ENCODE measurements around the gene ARMC2.

Gene ARMC2

DNA sequence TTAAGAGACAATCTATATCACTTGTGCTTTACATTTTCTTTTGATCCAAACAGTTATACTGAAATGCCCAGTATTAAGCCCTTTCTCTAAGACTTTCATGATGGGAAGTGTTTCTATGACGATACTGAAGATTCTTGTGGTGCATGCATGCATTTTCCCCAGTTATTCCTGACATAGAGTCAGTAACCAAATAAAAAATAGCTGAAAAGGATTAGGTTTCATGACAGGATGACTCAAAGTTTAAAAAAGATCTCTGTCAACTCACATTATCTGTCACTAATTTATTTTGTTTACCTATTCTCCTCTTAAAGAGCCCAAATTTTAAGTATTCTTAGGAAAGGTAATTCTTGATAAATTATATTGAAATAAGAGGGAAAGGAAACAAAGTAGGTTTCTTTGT is 148.0 kb downstream of the ARMC2 start:
- no peak for DNase-seq

DNA sequence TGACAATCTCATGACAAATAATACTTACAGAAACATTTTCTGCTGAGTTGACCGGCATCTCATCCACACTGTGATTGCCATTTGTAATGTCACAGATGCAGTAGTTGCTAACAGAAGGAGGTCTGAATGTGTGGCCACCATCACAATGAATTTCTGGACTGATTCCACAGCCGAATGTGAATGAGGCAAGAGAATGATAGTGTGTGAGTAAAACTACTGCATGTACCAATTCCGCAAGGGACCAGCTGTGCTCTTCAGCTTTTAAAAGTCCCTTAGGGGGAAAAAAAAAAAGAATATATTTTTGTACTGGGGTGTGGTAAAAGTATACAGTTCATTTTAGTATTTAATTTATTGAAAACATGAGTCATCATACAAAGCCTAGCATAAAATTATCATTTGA is 150.3 kb downstream of the ARMC2 start:
- no peak for DNase-seq

DNA sequence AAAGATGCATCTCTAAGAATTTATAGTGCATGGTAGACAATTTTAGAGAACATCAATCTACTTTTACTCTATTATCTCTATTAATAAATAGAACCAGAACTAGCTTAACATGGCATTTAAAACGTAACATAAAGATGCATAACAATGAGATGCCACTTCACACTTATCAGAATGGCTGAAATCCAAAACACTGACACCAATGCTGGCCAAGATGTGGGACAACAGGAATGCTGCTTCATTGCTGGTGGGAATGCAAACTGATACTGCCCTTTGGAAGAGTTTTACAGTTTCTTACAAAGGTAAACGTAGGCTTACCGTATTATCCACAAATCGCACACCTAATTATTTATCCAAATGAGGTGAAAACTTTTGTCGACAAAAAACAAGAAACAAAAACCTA is 151.2 kb downstream of the ARMC2 start:
- DNase-seq, result no peak

DNA sequence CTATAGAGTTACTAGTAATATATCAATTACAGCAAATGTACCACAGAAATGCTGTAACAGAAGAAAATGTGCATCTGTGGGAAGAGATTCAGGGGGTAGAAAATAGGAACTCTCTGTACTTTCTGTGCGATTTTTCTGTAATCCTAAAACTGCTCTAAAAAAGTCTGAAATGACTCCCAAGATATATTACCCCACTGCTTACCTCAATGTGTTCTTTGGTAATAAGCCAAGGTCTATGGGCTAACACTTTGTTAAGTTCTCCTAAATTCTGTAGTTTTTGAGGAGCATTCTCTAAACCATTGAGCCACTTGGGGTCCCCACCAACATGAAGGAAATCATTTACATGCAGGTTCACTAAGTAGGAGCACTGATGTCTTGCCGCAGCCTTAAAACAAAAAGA is 152.1 kb downstream of the ARMC2 start:
- DNase-seq, result no peak

DNA sequence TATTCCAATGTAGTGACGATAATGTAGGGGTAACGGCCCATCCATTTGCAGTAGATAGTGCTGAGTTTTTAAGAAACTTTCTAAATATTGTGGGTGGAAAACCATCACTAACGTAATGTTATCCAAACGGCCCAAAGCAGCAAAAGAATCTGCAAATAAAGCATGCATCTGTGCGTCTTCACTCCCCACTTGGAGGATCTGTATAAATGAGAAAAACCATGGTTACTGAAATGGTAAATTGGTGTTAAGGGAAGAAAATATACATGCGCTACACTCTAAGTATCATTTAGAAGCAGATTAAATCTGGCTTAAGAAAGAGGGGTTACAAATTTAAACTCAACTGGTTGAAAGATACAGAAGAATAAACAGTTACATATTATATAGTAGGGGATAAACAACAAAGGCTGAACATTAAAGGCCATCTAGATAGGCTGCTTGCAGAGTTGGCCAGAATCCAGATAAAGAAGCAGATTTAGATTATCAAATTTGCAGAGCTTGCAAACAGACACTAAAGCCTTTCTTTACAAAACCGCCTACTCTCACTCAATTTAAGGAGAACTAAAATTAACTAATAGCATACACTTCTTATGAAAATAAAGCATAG is 153.2 kb downstream of the ARMC2 start:
- DNase-seq, result no peak

DNA sequence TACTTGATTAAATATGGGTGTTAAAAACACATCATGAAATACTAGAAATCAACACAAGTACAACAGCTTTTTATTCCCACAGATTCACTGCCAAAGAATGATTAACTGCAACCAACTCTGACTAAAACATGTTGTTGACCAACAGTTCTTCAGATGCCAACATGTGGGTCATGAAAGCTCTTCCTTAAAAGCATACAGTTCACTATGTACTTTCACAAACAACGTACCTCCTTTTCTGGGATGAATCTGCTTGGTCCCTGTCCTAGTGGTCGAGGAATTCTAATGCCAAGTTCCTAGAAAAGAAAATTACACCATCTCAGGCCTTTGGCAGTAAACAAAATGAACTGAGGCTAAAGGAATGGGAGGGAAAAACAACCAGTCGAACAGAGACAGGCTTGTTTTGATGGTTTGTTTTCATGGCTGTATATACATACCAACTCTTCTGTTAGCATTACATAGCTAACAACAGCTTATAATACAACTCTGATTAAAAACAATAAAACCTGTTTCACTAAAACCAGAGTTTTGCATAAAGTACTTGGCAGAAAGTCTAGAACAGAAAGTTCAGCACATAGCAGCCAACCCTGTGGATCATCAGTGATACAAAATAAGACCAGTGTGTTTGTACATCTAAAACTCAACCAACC is 154.0 kb downstream of the ARMC2 start:
- DNase-seq, result no peak

DNA sequence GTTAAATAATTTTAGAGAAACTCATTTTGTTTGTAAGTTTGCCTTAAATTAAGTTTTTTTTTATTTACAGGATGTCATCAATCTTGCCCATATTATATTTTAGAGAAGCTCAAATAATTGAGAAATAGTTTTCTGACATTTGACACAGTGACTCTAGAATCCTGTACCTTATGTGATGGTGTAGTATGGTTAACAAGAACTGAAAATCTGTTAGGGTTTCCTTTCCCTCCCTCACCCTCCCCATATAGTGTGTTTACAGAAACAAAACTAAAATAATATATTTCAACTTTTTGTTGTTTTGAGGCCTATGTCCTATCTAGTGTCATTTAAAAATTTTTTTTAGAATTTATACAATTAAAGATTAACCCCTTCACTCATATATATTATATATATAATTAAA is 154.7 kb downstream of the ARMC2 start:
- no peak for DNase-seq

DNA sequence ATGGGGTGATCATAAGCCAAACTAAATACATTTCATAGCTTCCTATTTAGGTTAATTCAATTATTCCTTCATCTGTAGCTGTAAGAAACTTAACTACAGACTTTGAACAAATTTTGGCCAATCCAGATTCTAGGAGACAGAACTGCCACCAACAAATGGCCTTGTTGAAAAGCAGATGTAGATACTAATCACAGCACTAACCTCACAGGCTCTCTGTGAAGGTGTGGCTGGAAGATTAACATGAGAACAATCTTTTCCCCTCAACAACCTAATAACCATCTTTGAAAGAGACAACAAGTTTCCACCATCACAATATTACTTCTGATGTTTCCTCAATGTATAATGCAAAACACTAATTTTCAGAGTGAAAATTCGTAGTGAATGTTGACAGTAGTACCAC is 158.6 kb downstream of the ARMC2 start:
- no peak for DNase-seq

DNA sequence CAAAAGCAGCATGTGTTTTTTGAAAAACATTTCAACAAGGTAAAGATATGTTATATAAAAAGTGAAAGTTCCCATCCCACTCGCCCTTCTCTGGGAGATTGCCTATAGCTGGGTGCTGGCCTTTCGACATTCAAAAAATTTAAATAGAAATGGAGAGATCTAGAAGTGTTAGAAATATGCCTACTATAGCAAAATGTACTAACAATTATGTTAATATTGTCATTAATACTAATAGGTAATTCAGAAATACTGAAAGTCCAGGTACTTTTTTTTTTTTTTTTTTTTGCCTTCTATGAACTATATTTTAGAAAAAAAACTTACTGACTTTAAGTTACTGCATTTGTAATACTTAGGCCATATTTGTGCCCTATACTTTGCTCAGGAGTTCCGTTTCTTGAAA is 159.3 kb downstream of the ARMC2 start:
- no peak for DNase-seq

DNA sequence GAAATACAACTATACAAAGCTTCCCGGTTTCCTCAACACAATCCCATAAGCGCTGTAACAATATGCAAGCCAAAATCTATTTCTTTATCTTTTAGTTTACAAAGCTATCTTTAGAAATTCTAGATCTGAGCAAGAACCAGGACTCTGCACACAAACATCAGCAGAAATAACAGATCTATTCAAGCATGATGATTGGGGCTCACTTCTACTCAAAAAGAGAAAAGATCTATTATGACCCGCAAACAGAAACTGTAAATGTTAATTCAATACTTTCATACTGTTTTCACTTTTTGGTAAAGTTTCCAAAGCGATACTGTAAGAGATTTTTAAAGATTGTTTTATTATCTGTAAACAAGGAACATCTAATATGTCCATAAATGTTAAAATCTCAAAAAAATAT is 159.8 kb downstream of the ARMC2 start:
- no peak for DNase-seq

DNA sequence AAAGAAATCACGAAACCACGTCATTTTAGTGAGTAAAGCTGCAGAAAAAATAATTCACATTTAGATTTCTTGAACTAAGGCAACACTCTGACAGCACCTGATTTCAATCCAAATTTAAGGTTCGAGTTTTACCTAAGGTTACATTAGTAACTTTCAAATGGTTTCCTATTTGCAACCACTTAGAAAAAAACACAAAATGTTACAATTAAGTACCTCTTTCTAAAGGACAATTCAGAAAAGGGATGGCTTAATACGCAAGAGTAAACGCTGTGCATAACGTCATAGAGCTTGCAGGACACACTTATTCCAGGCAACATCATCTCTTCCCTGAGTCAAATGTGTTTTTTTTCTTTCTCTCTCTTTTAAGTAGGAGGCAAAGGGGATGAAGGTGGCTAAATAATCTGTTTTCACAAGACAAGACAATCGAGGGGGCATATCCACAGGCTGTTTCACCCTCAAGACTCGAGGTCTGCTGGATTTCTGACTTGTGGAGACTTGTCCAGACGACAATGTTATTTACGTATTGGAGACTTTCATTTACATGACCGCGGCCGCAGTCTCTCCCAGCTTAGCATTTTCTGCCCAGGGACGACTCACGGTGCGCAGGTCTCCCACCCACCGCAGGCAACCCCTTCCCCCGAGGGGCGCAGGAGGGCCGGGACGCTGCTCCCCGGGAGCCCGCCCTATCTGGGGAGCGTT is 160.5 kb downstream of the ARMC2 start:
- DNase-seq, result peak; percentile 4

DNA sequence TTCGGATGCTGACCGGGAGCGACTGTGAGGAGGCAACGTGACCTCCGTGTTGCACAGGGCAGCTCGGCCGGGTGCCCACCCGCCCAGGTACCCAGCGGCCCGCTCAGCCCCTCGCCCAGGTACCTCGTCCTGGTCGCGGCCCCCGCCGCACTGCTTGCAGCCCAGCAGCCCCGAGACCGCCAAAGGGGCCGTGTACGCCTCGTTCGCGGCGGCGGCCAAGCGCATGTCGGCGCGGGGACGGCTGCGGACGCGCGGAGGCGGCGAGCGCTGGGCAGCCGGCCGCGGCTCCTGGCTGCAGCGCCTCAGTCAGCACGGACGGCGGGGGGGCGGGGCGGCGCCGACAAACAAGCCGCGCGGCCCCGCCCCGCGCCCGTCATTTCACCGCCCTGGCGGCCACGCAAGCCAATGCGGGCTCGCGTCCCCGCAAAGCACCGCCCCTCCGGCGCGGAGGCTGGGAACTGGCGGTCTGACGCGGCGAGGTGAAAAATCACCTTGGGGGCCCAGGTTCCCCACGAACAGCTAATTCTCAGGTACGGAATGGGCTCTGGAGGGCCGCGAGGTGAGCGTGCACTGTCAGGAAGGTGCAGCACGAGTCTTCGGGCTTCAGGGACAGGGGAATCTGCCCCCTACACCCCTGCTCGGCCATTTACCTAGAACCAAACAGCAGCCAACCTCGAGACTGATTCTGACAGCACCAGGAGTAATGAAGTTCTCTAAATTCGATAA is 161.2 kb downstream of the ARMC2 start:
- DNase-seq, result peak; percentile 85

DNA sequence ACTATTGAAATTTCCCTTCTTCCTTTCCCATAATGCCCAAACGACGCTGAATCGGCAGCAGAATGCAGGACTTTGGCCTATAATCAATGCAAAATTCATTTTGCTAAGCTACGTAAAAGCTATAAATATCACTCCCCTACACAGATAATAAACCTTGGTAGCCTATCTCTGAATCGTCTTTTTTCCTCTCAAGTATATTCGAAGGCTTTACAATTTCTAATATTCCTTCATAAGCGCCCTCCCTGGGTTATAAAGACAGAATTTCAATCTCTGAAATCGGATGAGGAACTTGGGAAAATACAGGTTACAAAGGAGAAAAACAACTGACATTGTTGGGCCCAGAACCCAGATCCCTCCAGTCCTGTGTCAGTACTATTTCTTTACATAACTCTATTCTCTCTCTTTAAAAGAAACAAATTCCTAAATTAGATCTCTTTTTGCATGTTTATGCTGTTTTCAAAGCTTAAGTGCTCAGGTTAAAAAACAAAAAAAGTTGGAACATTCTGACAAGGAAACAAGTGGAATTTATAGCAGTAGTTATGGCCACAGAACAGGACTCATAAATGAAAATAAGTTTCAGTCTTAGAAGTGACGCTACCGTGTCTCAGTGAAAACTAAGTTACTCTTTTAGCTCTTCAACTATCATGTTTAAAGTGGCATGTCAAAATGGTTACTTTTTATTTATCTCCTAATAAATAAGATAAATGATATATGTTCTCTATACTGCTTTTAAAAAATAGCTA is 161.9 kb downstream of the ARMC2 start:
- no peak for DNase-seq

DNA sequence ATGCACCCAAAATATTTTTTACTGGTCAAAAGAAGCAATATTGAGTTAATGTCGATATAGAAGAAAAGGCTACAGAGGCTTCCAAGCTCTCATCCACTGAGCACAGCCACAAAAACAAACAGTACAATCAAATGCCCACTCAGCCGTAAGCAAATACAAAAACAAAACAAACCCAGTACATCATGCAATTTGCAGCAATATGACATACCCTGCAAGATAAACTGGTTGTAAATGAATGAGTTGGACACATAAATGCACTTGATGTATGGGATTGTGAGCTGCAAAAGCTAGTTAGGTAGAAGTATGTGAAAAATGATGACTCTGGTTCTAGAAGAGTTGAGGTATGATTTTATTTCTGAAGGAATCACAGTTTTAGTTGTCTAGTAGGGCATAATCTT is 162.5 kb downstream of the ARMC2 start:
- no peak for DNase-seq

DNA sequence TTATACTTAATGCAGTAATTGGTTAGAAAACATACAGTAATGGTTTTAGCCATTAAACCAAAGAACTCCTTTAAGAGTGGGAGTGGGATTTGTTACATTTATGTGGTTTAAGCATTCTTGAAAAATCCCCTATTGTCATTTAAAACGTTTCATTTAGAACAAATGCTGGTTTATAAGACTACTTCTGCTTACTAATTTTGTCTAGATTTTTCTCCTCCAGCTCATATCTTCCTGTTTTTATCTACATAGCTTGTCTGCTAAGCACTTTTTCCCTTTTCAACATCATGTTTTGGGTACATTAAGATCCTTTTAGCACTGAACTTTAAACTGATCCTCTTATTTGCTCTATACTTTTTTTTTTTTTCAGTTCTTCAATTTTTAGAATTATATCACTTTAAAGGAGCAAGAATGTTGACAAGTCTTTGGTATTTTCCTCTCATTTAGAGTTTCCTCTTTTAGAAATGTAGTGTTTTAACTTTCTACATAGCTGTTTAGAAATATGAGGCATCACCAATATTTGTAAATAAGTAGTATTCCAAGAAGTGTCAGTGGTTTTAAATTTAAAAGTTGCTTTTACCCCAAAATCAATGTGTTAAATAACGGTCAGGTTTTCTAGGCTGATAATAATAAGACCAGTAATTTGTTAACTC is 165.6 kb downstream of the ARMC2 start:
- no peak for DNase-seq

DNA sequence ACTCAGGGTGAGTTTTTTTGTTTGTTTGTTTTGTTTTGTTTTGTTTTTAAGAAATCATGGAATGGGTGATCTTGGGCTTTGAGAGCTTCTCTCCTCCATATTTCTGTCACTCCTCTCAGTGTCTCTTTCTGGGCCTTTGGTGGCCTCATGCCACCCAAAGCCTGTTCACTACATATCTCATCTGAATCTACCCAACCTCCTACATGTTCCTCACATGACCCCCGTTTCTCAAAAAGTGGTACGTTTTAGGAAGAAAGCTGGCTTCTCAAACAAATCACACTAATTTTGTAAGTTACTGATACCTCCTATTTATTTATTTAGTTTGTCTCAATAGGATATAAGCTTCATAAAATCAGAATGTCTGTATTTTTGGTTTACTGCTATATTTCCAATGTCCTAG is 166.4 kb downstream of the ARMC2 start:
- DNase-seq, result no peak

DNA sequence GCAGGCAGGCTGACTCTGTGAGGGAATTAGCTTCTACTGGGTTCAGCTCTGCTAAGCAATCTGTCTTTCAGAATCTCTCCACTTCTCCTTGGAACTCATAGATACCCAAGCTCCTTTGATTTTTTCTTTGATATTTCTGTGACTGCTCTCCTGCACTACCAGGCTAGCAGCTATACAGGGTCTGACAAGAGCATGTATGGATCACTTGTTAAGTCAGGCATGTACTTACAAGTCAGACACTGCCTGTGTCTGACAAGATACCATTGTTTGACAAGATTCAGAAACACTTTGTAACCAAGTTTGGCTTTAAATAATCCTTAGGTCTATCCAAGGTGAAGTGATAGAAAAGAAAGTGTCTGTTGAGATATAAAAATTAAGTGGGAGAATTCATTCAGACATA is 167.0 kb downstream of the ARMC2 start:
- no peak for DNase-seq

DNA sequence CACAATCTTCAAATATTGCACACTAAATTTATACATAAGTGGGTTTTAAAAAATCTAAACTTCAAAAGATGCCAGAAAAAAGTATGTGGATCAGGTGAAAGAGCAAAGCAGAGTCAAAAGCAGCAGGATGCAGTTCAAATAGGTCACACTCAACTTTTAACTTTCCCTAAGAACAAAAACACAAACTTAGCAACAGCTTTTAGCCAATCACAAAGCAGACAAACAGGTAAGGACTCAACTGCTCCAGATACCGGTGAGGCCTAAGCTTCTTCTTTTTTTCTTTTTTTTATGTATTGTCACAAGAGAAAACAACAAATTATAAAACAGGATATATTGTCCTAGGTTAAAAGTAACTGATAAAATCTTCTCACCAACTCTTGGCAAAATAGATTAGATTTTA is 171.7 kb downstream of the ARMC2 start:
- DNase-seq, result no peak

DNA sequence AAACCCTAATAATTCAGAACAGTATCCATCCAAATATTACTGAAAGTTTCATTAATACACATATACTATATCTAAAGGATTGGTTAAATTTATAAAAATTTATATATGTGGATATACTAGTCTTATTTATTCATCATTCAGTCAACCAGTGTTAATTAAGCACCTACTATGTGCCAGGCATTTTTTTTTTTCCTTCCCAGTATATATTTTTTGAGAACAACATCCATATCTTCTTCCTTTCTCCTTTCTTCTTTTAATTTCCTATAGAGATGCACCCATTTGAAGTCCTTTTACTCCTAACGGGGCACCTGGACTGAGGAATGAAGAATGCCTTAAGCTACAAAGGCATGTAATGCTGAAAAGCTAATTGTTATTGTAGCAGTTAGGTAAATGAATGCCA is 173.6 kb downstream of the ARMC2 start:
- DNase-seq, result no peak

DNA sequence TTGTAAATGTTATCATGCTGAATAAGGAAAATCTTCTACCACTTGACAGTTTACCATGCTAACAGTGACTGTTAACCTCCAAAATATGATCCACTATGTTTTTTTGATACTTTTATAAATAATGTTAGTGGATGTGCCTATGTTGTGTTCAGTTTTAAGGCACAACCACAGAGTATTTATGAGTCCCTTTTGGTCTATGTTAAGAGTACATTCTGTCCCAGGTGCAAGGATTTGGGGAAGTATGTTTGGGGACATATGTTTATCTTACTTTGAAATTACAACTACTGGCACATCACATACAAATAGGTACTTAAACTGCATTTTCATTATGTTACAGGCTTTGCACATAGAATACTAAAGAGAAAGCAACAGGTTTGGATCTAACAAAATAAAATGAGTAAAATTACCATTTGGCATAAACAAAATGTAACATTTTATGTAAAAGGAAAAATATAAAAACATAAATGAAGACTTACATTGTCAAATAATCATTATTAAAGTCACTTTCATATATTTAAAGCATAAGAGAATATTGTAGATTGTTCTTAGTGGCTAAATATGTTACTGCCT is 175.2 kb downstream of the ARMC2 start:
- no peak for DNase-seq
